Caki2 (cell line): ENCODE measurements around the gene REV3L. TPM values are rescaled to one million over a fixed set of nuclear protein-coding genes. Genes with fewer than 3 reads are reported as not detected.
A peak's percentile ranks its signal among the peaks of the same experiment; 100 is the strongest.

Experiments
- DNase-seq: peaks from one replicate; pipeline ENCODE4 v3.0.0-alpha.2; 2015; ENCODE audit warnings: low read depth
- in situ Hi-C: cut with HindIII; loops from 2 replicates; pipeline ENCODE4 v1.10.0; 2016; ENCODE audit warnings: low sequenced_read_pairs, low pct_unique_long_range_greater_than_20kb, mixed read lengths
- total RNA-seq: library from RNA; depleted of rRNA; stranded (reverse); fragments of >200 nt; shearing (Covaris generic); gene quantifications from 2 replicates; pipeline ENCODE4 v1.2.3, GENCODE V29; 2014; ENCODE audit warnings: low replicate concordance

The REV3L gene
- total RNA-seq, 1 experiment from 2014 or later, result 11.4 TPM

GRCh38 chr6:111503660-111504059 lies 20.6 kb upstream of the REV3L start:
- no peak for DNase-seq
- in situ Hi-C loops, result no loop called here

GRCh38 chr6:111503194-111503593 lies 20.2 kb upstream of the REV3L start:
- in situ Hi-C loops, result no loop called here

GRCh38 chr6:111502154-111502553 lies 19.1 kb upstream of the REV3L start:
- no peak for DNase-seq
- in situ Hi-C loops, result no loop called here

More at GRCh38 chr6:111503194-111503593, 20.2 kb upstream of the REV3L start:
- no peak for DNase-seq

- in situ Hi-C loops, result no loop called here
These were observed 16.3 kb upstream of the REV3L start for GRCh38 chr6:111499269-111499793.

GRCh38 chr6:111494951-111495635 lies 12.1 kb upstream of the REV3L start:
- no peak for DNase-seq
- in situ Hi-C loops, result no loop called here

More at GRCh38 chr6:111499269-111499793, 16.3 kb upstream of the REV3L start:
- DNase-seq, result no peak

GRCh38 chr6:111492499-111492898 lies 9.5 kb upstream of the REV3L start:
- in situ Hi-C loops, result no loop called here

GRCh38 chr6:111490067-111490466 lies 7.0 kb upstream of the REV3L start:
- in situ Hi-C loops, result no loop called here
- no peak for DNase-seq

More at GRCh38 chr6:111492499-111492898, 9.5 kb upstream of the REV3L start:
- no peak for DNase-seq

GRCh38 chr6:111487661-111488060 lies 4.6 kb upstream of the REV3L start:
- in situ Hi-C loops, result no loop called here
- DNase-seq, result peak; percentile 16

- DNase-seq, result no peak
- in situ Hi-C loops, result no loop called here
These were observed 3.9 kb upstream of the REV3L start for GRCh38 chr6:111486921-111487320.

- in situ Hi-C loops, result no loop called here
- no peak for DNase-seq
These were observed 3.5 kb upstream of the REV3L start for GRCh38 chr6:111486475-111486874.

GRCh38 chr6:111485342-111485741 lies 2.3 kb upstream of the REV3L start:
- in situ Hi-C loops, result no loop called here
- no peak for DNase-seq

GRCh38 chr6:111484633-111484930 lies 1.6 kb upstream of the REV3L start:
- in situ Hi-C loops, result no loop called here
- DNase-seq, result no peak

GRCh38 chr6:111483736-111484632 lies 966 bp upstream of the REV3L start:
- in situ Hi-C loops, result no loop called here

GRCh38 chr6:111482188-111482958 lies 645 bp downstream of the REV3L start:
- in situ Hi-C loops, result no loop called here
- peak; percentile 58 for DNase-seq

More at GRCh38 chr6:111483736-111484632, 966 bp upstream of the REV3L start:
- DNase-seq, result peak; percentile 91

GRCh38 chr6:111481836-111482187 lies 1.2 kb downstream of the REV3L start:
- DNase-seq, result no peak
- in situ Hi-C loops, result no loop called here

GRCh38 chr6:111480988-111481822 lies 1.8 kb downstream of the REV3L start:
- peak; percentile 36 for DNase-seq
- in situ Hi-C loops, result no loop called here

GRCh38 chr6:111478749-111479148 lies 4.3 kb downstream of the REV3L start:
- DNase-seq, result peak; percentile 64
- in situ Hi-C loops, result no loop called here

- in situ Hi-C loops, result no loop called here
These were observed 4.9 kb downstream of the REV3L start for GRCh38 chr6:111478064-111478476.

More at GRCh38 chr6:111478064-111478476, 4.9 kb downstream of the REV3L start:
- peak; percentile 46 for DNase-seq
